ENCODE data around the gene GTF3A.
"Not testable (repeated sequence)": the region's sequence is repeated elsewhere in the genome, so short reads cannot be mapped to it uniquely, and the experiment has no call there.

The GTF3A gene

DNA sequence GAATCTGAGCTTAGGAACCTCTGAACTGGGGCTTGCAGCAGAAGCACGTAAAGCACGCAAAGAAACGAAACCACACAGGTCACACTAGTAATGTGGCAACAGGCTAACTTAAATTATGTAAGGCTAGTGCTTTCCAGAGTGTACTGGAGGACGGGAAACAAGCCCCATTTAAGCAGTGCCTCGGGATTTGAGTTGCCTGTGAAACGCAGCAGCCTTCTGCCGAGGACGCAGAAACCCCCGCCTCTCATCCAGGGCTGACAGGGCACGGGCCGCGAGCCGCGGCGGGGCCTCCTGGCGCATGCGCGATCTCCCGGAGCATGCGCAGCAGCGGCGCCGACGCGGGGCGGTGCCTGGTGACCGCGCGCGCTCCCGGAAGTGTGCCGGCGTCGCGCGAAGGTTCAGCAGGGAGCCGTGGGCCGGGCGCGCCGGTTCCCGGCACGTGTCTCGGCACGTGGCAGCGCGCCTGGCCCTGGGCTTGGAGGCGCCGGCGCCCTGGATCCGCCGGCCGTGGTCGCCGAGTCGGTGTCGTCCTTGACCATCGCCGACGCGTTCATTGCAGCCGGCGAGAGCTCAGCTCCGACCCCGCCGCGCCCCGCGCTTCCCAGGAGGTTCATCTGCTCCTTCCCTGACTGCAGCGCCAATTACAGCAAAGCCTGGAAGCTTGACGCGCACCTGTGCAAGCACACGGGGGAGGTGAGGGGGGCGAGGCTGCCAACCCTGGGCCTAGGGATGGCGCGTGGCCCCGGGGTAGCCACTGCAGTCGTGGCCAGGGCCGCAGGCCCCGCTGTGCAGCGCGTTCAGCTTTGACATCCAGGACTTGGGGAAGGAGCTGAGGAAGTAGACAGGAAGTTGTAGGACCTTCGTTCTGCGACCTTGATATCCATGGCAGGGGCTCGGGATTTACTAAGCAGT lies at the start of gene GTF3A:
Gene GTF3A, plus strand, starts transcription at position 374 of the 912 bp plus-strand sequence.
- DNase-seq = peak; percentile 73 to 93

GRCh38 chr13:27374650-27375049 lies 49.8 kb upstream of the GTF3A start:
- DNase-seq = peak; percentile 41 to 83

GRCh38 chr13:27375686-27376326 lies 48.6 kb upstream of the GTF3A start:
- peak; percentile 14 to 75 for DNase-seq

- DNase-seq = no peak
Observed at GRCh38 chr13:27379126-27379525, 45.3 kb upstream of the GTF3A start.

DNA sequence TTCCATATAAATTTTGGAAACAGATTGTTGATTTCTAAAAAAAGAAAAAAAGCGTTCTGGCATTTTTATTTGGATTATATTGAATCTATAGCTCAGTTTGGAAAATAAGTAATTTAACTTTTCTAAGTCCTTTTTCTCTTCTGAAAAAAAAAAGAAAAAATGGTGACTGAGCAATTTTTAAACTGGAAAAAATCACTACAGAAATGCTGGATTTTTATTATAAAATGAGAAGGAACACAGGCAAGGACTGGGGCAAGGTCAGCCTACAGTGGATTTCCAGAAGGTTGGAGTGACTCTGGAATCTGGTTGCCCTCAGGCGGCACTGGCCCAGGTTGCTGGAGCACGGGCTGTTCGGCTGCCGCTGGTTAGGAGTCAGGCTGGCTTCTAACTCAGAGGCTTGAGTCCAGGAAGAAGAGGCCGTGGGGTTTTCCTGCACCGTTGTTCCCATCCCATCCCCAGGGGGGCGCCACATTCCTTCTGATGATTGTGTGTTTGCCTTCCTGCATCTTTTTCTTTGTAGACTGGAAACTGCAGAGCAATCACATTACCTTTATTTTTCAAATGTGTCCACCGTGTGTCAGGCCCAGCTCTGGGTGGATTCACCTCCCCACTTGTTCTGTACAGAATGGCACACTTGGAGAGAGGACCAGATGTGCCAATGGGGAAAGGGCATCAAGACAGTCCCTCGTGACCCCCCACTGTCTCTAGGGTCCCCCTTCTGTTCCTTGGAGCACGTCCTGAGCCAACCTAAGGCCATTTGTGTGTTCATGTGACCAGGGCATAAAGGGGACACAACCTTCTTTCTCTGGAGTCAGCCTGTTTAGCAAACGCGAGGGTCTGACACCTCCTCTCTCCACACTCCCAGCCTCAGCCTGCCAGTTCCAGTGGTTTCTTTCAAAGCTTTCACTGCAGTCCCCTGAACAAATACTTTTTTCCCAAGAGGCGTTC lies 44.5 kb upstream of the GTF3A start:
- peak in 1 of 2 experiments; percentile 36 for DNase-seq

DNA sequence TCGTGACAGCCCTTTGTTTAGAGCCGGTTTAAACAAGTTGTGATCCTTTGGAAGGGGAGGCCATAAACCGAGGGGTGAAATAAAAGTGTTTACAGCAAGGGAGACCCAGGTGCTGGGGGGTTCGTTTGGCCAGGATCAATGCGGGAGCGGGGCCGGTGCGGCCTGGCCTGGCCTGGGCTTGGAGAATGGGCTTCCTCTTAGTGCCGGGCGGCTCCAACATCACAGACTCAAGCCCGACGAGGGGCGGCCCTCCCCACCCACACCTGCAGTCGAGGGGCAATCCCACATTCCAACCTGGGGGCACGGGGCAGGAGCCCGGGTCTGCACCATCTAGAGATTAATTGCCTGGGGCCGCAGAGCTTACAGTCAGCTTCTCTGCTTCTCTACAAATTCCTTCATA lies 42.8 kb upstream of the GTF3A start:
- DNase-seq = no peak

- no peak for DNase-seq
Observed at GRCh38 chr13:27383104-27383921, 41.1 kb upstream of the GTF3A start.

DNA sequence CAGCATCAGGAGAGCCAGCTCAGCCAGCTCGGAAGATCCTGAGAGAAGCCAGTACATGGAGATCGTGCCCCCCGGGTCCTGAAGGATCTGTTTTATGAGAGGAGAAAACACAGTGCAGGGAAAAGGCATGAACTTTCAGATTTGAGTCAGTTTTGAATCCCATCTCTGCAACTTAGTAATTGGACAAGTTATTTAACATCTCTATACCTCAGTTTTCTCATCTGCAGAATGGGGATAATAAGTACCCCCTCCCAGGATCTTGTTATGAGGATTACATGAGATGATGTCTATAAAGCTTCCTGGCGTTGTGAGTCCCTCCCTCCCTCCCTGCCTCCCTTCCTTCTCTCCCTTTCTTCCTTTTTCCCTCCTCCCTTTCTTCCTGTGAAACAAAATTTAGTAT lies 40.1 kb upstream of the GTF3A start:
- no peak for DNase-seq

GRCh38 chr13:27388241-27388640 lies 36.2 kb upstream of the GTF3A start:
- DNase-seq = no peak

DNA sequence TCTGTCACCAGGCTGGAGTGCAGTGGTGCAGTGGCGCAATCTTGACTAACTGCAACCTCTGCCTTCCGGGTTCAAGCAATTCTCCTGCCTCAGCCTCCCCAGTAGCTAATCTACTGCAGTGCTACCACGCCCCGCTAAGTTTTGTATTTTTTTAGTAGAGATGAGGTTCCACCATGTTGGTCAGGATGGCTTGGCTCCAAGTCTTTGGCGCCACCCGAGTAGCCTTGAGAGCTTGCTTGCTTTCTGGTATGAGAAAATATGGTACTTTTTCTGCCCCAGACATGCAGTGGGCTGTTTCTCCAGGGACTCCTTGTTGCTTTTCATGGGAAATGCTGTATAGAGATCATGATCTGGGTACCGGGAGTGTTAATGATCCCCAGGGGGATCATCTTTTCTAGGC lies 34.5 kb upstream of the GTF3A start:
- no peak for DNase-seq

DNA sequence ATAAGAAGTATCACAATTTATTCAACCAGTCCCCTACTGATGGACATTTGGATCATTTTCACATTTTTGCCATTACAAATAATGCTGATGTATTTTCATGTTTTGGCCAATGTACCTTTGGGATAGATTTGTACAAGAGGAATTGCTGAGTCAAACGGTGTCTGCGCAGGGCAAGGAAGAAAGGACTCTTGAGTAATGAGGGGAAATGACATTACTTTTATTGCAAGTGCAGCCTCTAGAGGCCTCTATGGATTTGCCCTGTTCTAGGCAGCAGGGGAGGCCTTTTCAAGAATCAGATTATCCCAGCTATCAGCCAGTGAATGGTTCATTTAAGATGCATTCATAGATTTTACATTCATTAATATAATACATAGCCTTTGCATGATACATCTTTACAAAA lies 32.9 kb upstream of the GTF3A start:
- no peak for DNase-seq

DNA sequence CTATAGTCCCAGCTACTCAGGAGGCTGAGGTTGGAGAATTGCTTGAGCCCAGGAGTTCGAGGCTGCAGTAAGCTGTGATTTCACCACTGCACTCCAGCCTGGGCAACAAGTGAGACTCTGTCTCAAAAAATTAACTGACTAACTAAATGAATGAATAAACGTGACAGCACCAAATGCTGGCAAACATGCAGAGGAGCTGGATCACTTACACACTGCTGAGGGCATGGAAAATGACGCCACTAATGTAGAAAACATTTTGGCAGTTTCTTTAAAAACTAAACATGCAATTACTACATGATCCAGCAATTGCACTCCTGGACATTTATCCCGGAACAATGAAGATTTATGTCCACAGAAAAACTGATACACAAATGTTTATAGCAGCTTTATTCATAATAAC lies 31.3 kb upstream of the GTF3A start:
- DNase-seq = no peak

GRCh38 chr13:27395007-27395510 lies 29.4 kb upstream of the GTF3A start:
- no peak for DNase-seq

DNA sequence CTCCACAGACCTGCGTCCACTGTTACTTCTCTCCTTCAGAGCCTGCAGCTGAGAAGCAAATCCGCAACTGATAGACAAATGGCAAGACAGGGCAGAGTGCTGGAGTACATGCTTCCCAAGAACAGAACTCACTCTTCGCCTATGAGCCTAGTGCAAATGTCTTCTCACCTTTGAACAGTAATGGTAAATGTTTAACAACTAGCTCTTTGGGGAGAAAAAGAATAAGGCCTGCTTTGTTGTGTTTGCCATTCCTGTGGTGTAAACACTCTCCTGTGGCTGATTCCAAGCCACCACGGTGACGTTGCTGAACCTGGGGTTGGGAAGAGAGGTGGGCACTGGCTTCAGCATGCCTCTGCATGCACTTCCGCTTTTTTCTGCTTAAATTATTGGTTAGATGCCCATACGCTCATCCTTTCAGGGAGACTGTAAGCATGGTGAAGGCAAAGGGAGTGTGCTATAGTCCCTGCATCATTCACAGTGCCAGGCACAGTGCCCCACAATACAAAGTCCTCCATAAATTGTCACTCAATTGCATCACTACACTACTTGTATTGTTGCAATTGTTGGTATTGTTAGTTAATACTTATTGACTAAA lies 28.1 kb upstream of the GTF3A start:
- no peak for DNase-seq

- DNase-seq = no peak
Observed at GRCh38 chr13:27398360-27398759, 26.1 kb upstream of the GTF3A start.

- DNase-seq = not testable (repeated sequence)
Observed at GRCh38 chr13:27400405-27400804, 24.0 kb upstream of the GTF3A start.

DNA sequence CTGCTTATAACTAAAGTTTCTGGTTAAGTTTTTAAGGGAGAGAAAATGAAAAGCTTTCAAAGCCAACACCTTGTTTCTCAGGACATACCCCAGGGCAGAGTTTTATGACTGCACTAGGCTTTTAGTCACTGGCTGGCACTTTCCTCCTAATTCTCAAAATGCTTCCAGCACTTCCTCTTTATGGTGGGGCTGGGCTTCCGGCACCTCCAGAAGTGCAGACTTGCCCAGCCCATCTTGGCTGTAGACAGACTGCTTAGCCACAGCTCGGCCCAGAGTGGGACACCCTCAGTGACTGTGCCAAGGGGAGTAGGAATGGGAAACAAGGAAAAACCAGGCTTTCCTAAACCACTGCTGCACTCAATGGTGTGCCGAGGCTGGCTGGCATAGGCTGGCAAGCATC lies 23.2 kb upstream of the GTF3A start:
- DNase-seq = no peak

DNA sequence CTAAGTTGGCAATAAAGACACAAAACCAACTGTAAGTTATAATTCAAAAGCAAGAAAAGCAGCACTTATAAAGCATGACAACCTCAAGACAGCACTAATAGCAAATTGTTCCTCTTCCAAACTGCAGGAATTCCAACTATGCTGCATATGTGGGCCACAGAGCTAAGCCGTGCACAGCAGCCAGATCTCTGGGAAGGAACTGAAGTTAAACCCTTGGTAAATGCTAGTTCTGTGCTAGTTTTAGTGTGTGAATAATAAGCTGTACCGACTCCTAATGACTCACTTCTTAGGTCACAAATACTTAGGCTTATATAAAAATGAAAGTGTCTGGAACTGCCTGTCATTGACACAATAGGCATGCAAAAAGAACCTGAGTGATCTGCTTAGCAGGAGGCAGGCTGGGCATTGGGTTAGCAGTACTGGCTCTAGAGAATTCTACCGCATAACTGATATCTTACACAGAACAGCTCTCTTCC lies 21.2 kb upstream of the GTF3A start:
- no peak for DNase-seq

- DNase-seq = no peak
Observed at GRCh38 chr13:27403727-27404385, 20.6 kb upstream of the GTF3A start.

DNA sequence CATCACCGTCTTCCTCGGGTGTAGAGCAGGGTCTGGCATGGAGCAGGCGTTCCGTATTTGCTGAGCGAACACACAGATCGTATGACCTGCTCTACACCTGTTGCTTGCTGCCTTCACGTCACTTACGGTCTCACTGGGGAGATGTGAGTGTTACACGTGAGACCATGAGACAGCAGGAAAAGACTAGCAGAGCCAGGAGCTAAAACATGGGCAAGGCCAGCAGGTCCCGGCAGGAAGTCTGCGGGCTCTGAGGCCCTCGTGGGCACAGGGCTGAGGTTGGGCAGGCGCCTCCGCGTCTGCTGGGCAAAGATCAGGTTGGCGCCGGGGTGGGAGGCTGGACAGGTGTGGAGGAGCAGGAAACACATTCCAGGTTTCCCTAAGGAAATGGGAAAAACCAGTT lies 19.7 kb upstream of the GTF3A start:
- no peak for DNase-seq

All from NCI-H446 (cell line).